HG02623 (cell line): ENCODE measurements around the gene ZNF546.
"Not testable (repeated sequence)": the region's sequence is repeated elsewhere in the genome, so short reads cannot be mapped to it uniquely, and the experiment has no call there.

Experiments
- ATAC-seq: cut with Tn5 transposase; IDR thresholded peaks from one replicate; pipeline ENCODE4 v1.9.1; 2021; ENCODE audit warnings: moderate library complexity; ENCODE audit not compliant: unreplicated experiment

ZNF546 gene

GRCh38 chr19:39983695-39984300 is 13.1 kb upstream of the ZNF546 start:
- no peak for ATAC-seq

DNA sequence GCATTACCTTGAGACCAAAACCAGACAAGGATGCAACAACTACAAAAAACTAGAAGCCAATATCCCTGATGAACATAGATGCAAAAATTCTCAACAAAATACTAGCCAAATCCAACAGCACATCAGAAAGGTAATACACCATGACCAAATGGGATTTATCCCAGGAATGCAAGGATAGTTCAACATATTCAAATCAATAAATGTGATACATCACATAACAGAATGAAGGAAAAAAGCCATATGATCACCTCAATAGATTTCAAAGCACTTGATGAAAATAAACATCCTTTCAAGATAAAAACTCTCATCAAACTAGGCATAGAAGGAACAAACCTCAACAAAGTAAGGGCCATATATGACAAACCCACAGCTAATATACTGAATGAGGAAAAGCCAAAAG is 10.2 kb upstream of the ZNF546 start:
- no peak for ATAC-seq

- ATAC-seq = no peak
These were observed 9.7 kb upstream of the ZNF546 start for GRCh38 chr19:39987167-39987566.

DNA sequence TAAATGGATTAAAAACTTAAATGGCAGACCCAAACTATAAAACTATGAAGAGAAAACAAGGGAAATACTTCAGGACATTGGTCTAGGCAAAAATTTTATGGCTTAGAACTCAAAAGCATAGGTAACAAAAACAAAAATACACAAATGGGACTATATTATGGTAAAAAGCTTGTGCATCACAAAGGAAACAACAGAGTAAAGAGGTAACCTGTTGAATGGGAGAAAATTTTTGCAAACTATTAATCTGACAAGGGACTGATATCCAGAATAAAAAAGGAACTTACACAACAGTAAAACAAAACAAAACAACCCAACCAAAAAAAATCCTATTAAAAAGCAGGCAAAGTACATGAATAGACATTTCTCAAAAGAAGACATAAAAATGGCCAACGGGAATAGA is 9.3 kb upstream of the ZNF546 start:
- no peak for ATAC-seq

GRCh38 chr19:39993605-39994004 is 3.3 kb upstream of the ZNF546 start:
- ATAC-seq = no peak

DNA sequence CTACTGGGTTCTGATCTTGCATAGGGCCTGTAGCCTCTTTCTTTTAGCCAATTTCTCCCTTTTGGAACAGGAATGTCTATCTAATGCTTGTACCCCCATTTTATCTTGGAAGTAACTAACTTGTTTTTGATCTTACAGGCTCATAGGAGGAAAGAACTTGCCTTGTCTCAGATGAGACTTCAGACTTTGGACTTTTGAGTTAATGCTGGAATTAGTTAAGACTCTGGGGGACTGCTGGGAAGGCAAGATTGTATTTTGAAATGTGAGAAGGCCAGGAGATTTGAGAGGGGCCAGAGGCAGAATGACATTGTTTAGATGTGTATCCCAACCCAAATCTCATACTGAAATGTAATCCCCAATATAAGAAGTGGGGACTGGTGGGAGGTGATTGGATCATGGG is 2.5 kb upstream of the ZNF546 start:
- ATAC-seq = no peak

DNA sequence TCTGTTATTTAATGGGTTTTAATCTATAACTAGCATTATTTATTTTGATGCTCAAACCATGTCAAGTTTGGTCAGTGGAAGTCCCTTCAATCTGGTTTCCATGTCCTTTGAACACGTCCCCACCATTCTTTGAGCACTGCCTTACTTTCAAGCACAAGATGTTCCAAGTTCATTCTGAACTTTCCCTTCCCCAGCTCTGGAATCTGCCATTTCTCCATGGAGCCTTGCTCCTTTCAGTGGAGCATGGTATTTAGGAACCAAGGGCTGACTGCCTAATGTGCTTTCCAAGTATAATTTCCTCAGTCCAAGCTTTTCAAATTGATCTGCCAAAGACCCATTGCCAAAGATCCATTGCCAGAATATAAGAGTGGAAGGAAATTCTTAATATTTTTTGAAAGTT is 1.1 kb upstream of the ZNF546 start:
- ATAC-seq = no peak

GRCh38 chr19:39996218-39996810 is 546 bp upstream of the ZNF546 start:
- peak; percentile 6 for ATAC-seq

GRCh38 chr19:39997638-39998216 is 867 bp downstream of the ZNF546 start:
- no peak for ATAC-seq

GRCh38 chr19:39998501-39998900 is 1.6 kb downstream of the ZNF546 start:
- ATAC-seq = no peak

DNA sequence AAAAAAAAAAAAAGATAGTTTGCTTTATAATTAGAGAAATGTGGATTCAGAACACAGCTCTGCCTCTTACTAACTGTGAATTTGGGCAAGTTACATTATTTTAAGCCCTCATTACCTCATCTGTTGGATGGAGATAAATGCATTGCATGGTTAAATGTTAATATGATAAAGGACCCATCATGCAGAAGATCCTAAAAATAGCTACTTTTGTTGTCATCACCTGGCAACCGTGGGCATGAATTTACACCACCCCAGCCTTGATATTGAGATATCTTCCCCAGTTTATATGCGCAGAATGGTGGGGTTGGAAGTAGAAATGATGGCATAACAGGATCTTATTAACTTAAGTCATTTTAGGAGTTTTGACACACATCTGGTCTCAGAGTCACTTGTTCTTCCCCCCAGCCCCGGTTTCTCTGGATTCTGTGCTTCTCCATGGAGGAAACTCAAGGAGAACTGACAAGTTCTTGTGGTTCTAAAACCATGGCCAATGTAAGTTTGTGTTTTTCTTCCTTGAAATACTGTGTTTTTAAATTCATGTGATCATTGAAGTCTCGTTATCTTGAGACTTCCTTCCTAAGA is 8.9 kb downstream of the ZNF546 start:
- no peak for ATAC-seq

GRCh38 chr19:40006273-40006691 is 9.4 kb downstream of the ZNF546 start:
- no peak for ATAC-seq

- no peak for ATAC-seq
These were observed 12.8 kb downstream of the ZNF546 start for GRCh38 chr19:40009674-40010073.

DNA sequence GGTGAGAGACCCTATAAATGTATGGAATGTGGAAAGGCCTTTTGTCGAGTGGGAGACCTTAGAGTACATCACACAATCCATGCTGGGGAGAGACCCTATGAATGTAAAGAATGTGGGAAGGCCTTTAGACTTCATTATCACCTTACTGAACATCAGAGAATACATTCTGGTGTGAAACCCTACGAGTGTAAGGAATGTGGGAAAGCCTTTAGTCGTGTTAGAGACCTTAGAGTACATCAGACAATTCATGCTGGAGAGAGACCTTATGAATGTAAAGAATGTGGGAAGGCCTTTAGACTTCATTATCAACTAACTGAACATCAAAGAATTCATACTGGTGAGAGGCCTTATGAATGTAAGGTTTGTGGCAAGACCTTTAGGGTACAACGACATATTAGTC is 17.1 kb downstream of the ZNF546 start:
- ATAC-seq = no peak

DNA sequence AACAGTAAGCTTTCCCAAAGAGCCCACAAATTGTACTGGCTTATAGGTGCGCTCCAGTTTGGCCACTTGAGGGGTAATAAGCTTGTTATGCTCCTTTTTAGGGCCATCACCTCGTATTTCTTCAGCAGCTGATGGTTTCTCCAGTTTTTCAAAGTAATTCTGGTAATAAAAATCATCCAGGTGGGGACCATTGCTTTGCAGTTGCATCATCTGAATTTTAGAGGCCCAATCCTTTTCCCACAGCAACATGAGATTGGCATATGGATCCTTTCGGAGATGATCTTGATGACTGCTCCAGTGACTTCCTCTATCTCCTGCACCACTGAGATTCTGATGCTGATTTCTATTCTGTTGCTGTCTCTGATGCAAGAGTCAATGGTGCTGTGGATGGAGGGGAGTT is 27.1 kb downstream of the ZNF546 start:
- no peak for ATAC-seq

DNA sequence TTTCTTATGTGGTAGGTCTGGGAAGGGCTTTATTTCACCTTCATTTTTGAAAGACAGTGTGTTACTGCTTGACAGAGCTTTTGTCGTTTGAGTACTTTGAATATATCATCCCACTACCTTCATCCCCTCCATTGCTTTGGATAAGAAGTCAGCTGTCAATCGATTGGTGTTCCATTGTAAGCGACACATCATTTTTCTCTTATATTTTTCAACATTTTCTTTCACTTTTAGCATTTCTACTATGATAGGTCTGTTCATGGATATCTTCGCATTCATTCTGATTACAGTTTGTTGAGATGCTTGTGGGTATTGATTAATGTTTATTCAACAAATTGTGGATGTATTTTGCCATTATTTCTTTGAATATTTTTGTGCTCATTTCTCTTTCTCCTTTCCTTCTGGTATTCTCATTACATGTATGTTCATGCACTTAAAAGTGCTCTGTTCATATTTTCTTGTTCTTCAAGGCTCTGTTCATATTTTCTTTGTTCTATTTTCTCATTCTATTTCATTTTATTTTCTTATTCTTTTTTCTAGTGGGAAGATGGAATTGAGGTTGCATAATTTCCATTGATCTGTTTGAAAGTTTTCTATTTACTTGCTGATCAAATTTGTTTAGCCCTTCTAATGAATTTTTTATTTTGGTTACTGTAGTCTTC is 29.2 kb downstream of the ZNF546 start:
- ATAC-seq = no peak

DNA sequence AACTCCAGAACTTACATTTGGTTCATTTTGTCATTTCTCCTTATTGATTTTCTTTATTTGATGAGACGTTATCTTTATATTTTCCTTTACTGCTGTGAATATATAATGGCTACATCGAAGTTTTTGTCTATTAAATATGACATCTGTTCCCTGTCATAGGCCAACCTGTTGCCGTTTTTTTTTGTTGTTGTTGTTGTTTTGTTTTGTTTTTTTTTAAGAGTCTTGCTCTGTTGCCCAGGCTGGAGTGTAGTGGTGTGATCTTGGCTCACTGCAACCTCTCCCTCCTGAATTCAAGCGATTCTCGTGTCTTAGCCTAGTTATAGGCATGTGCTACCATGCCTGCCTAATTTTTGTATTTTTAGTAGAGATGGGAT is 29.7 kb downstream of the ZNF546 start:
- no peak for ATAC-seq

DNA sequence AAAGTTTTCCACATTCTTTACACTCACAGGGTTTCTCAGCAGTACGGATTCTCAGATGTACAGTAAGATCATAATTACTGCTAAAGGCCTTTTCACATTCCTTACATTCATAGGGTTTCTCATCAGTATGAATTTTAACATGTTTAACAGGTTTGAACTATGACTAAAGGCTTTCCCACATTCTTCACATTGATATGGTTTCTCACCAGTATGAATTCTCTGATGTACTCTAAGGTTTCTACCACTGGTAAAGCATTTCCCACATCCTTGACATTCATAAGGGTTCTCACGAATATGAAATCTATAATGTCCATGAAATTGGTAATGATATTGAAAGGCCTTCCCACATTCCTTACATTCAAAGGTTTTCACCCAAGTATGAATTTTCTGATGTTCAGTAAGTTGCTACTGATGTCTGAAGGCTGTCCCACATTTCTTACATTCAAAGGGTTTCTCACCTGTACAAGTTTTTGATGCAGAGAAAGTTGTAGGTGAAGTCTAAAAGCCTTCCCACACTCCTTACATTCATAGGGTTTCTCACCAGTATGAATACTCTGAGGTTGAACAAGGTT is 37.2 kb downstream of the ZNF546 start:
- ATAC-seq = no peak

GRCh38 chr19:40035996-40036395 is 39.1 kb downstream of the ZNF546 start:
- no peak for ATAC-seq

DNA sequence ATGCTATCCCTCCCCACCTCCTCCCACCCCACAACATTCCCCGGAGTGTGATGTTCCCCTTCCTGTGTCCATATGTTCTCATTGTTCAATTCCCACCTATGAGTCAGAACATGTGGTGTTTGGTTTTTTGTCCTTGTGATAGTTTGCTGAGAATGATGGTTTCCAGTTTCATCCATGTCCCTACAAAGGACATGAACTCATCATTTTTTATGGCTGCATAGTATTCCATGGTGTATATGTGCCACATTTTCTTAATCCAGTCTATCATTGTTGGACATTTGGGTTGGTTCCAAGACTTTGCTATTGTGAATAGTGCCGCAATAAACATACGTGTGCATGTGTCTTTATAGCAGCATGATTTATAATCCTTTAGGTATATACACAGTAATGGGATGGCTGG is 41.2 kb downstream of the ZNF546 start:
- not testable (repeated sequence) for ATAC-seq

GRCh38 chr19:40041718-40042117 is 44.9 kb downstream of the ZNF546 start:
- ATAC-seq = not testable (repeated sequence)

GRCh38 chr19:40053491-40053890 is 56.6 kb downstream of the ZNF546 start:
- no peak for ATAC-seq
